B cell (primary cell): ENCODE measurements around the gene UBQLN3.

ENCODE experiments used
- EZH2 ChIP-seq: IDR thresholded peaks from 2 replicates; pipeline ENCODE4 v1.6.1; 2012; ENCODE audit warnings: borderline replicate concordance, low read depth, mild to moderate bottlenecking, moderate library complexity, low read length; ENCODE audit not compliant: insufficient read depth, poor library complexity, severe bottlenecking
- TF ChIP-seq, protein P1 (sequence below): fragments of 200-600 bp; IDR thresholded peaks from one replicate; pipeline ENCODE4 v1.8.0; 2022; ENCODE audit warnings: antibody characterized with exemption, mild to moderate bottlenecking

DNA sequence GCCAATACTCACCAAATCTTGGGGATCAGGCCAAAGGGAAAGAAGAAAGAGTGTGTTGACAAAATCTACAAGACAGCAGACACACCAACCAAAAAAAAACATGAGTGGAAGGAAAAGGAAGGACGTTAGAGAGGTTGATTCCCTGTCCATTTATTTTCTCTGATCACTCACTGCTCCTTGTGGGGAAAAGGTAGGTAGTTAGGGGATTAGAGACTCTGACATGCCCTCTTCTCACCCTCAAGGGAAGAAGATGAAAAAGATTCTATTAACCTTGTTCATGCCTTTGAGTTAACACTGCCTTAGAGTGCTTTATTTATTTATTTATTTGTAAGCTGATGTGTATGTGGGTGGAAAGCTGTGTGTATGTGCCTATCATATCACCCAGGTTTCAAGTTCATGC lies 38.7 kb upstream of the UBQLN3 start, which contains the start of gene OR52H1:
- no peak for TF ChIP-seq EZH2
- TF ChIP-seq, protein P1, sequence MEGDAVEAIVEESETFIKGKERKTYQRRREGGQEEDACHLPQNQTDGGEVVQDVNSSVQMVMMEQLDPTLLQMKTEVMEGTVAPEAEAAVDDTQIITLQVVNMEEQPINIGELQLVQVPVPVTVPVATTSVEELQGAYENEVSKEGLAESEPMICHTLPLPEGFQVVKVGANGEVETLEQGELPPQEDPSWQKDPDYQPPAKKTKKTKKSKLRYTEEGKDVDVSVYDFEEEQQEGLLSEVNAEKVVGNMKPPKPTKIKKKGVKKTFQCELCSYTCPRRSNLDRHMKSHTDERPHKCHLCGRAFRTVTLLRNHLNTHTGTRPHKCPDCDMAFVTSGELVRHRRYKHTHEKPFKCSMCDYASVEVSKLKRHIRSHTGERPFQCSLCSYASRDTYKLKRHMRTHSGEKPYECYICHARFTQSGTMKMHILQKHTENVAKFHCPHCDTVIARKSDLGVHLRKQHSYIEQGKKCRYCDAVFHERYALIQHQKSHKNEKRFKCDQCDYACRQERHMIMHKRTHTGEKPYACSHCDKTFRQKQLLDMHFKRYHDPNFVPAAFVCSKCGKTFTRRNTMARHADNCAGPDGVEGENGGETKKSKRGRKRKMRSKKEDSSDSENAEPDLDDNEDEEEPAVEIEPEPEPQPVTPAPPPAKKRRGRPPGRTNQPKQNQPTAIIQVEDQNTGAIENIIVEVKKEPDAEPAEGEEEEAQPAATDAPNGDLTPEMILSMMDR = no peak
